Right lobe of liver (tissue), 4 donors: ENCODE data around the gene TBXAS1.
A peak's percentile ranks its signal among the peaks of the same experiment; 100 is the strongest.

Experiments used
- POLR2A ChIP-seq: fragments of 450-650 bp; IDR thresholded peaks from one replicate; pipeline ENCODE4 v1.6.1; 2017; ENCODE audit warnings: antibody characterized with exemption, mild to moderate bottlenecking
- TF ChIP-seq, protein P1 (sequence below), 4 donors: fragments of 200-600 bp in 3 of 4; fragments of 450-650 bp in 1 of 4; IDR thresholded peaks; one replicate each; pipeline versions ENCODE4 v1.5.1 to v1.8.0; 2016 to 2022; ENCODE audit warnings: antibody characterized with exemption in 4 of 4, mild to moderate bottlenecking in 2 of 4
- donor health status: DM: no; HTN: no; CAD: no.
- donor health status: DM: no; HTN: no; CAD: no.
- donor health status: DM: no; HTN: yes; CAD: no.

DNA sequence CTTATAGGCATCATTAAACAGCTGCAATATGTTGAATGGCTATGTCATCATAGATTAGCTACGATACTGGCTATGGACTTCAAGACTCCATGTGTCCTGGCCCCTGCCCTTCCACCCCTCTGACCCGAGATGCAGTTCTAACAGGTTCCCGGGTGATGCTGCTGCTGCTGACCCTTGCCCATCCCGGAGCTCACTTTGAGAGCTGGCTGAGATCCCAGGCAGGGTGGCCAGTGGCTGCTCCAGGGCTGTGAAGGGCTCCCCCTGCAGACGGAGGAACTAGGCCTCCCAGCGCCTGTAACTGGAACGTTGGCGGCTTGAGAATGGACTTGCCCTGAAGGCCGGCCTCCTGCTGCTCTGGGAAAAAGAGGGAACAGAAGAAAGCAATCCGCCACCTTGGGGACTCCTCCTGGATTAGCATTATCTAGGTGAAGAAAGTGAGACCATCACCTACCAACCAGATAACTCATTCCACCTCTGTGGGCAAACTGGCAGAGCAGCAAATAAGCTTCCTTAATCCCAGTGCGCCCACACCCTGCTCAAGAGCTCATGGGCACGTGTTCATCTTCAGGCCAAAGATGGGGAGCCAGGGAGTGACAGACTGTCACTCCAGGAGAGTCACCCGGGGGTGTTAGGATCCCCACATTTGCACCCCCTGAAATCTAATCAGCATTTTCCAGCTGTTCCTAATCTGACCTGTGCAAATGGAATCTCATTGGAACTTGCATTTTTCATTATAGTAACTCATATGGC, 176.9 kb downstream of the TBXAS1 start:
- TF ChIP-seq, protein P1, sequence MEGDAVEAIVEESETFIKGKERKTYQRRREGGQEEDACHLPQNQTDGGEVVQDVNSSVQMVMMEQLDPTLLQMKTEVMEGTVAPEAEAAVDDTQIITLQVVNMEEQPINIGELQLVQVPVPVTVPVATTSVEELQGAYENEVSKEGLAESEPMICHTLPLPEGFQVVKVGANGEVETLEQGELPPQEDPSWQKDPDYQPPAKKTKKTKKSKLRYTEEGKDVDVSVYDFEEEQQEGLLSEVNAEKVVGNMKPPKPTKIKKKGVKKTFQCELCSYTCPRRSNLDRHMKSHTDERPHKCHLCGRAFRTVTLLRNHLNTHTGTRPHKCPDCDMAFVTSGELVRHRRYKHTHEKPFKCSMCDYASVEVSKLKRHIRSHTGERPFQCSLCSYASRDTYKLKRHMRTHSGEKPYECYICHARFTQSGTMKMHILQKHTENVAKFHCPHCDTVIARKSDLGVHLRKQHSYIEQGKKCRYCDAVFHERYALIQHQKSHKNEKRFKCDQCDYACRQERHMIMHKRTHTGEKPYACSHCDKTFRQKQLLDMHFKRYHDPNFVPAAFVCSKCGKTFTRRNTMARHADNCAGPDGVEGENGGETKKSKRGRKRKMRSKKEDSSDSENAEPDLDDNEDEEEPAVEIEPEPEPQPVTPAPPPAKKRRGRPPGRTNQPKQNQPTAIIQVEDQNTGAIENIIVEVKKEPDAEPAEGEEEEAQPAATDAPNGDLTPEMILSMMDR (IDR thresholded peaks at IDR 0.05): peak; percentile 47 to 68 (median 63)
- TF ChIP-seq POLR2A: no peak
